ACC112 (cell line): ENCODE measurements around the gene MAVS.

Experiments
- H2AFZ ChIP-seq: fragments of 200-600 bp; sonication (generic); one replicate; pipeline ENCODE4 v1.6.0; 2017; ENCODE audit warnings: antibody characterized with exemption, low read length; ENCODE audit not compliant: unreplicated experiment
- H3K27ac ChIP-seq: fragments of 200-600 bp; sonication (generic); 2 replicates; pipeline ENCODE4 v1.5.1; 2014; ENCODE audit warnings: low read depth, mild to moderate bottlenecking, antibody characterized with exemption, low read length, moderate library complexity
- H3K27me3 ChIP-seq: fragments of 200-600 bp; sonication (generic); 2 replicates; pipeline ENCODE4 v1.6.1; 2014; ENCODE audit warnings: mild to moderate bottlenecking, antibody characterized with exemption, low read length, moderate library complexity, mixed read lengths; ENCODE audit not compliant: insufficient read depth
- H3K36me3 ChIP-seq: fragments of 200-600 bp; sonication (generic); 2 replicates; pipeline ENCODE4 v1.6.1; 2016; ENCODE audit warnings: mild to moderate bottlenecking, antibody characterized with exemption, low read length, moderate library complexity, mixed read lengths; ENCODE audit not compliant: insufficient read depth
- H3K4me1 ChIP-seq: fragments of 200-600 bp; sonication (generic); one replicate; pipeline ENCODE4 v1.6.1; 2016; ENCODE audit warnings: low read length, mixed read lengths; ENCODE audit not compliant: insufficient read depth, unreplicated experiment, control insufficient read depth
- H3K4me3 ChIP-seq: fragments of 200-600 bp; sonication (generic); 2 replicates; pipeline ENCODE4 v1.5.1; 2014; ENCODE audit warnings: mild to moderate bottlenecking, low read depth, low read length
- H3K79me2 ChIP-seq: fragments of 200-600 bp; sonication (generic); one replicate; pipeline ENCODE4 v1.6.0; 2016; ENCODE audit warnings: low read length; ENCODE audit not compliant: control insufficient read depth, unreplicated experiment, insufficient read depth

The MAVS gene

DNA sequence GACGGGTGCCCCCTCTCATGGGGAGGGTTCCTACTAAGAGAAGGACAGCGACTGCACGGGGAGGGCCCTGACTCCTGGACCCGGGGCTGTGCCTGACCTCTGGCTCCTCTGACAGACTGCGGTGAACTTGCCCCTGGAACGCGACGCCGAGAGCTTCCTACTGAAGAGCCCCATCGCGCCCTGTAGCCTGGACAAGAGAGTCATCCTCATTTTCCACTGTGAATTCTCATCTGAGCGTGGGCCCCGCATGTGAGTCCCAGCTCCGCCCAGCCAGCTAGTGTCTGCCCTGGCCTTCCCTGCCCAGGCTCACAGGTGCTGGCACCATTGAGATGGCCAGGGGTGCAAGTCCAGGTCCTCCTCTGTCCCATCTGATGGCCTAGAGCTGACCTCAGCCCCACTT lies 43.3 kb upstream of the MAVS start:
- peaks cover 51% of the 10 kb centered on the region for H3K36me3 ChIP-seq
- H2AFZ ChIP-seq, result no peak overlapping the region
- H3K4me3 ChIP-seq, result no peak overlapping the region
- no peaks in the 10 kb centered on the region for H3K27me3 ChIP-seq
- H3K4me1 ChIP-seq, result peaks cover 57% of the 10 kb centered on the region
- H3K27ac ChIP-seq, result no peak overlapping the region
- peaks cover 35% of the 10 kb centered on the region for H3K79me2 ChIP-seq

DNA sequence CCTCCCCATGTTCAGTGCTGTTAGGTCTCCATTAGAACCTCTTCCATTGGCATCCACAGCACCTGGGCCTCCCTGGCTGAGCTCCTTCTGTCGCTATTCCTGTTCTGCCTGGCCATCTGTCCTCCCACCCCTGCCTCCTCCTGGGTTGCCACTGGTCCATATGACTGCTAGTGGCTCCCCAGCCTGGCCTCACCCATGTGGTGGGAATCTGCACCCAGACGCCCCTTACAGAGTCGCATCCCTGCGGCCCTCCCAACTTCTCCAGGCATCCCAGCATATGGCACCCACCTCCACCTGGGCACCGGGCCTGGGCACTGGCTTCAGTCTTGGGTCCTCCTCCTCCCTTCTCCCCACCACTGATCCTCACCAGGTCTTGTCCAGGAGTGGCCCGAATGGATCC lies 42.8 kb upstream of the MAVS start:
- H3K27me3 ChIP-seq, result no peaks in the 10 kb centered on the region
- H2AFZ ChIP-seq, result no peak overlapping the region
- H3K36me3 ChIP-seq, result peaks cover 46% of the 10 kb centered on the region
- H3K27ac ChIP-seq, result peak overlapping the region; percentile 97
- peaks cover 29% of the 10 kb centered on the region for H3K79me2 ChIP-seq
- peaks cover 55% of the 10 kb centered on the region for H3K4me1 ChIP-seq
- no peak overlapping the region for H3K4me3 ChIP-seq

DNA sequence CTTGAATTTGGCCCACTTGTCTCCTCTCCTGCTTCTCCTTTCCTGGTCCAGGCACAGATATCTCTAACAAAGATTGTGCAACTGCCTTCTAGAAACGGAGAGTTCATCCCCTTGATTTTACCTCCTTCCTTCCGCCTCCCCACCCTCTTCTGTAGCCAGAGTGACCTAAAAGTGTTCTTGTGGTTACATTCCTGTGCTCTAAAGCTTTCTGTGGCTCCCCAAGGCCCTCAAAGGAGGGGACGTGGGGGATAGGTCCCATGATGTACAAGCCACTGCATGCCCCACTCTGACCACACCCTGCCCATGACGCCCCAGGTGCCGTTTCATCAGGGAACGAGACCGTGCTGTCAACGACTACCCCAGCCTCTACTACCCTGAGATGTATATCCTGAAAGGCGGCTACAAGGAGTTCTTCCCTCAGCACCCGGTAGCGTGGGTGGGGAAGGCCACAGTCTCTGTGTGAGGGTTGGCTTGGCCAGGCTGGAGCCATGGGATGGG lies 42.3 kb upstream of the MAVS start:
- no peaks in the 10 kb centered on the region for H3K27me3 ChIP-seq
- H3K4me3 ChIP-seq, result no peak overlapping the region
- H3K79me2 ChIP-seq, result peaks cover 25% of the 10 kb centered on the region
- no peak overlapping the region for H2AFZ ChIP-seq
- peaks cover 50% of the 10 kb centered on the region for H3K4me1 ChIP-seq
- peaks cover 41% of the 10 kb centered on the region for H3K36me3 ChIP-seq
- peak overlapping the region; percentile 97 for H3K27ac ChIP-seq

DNA sequence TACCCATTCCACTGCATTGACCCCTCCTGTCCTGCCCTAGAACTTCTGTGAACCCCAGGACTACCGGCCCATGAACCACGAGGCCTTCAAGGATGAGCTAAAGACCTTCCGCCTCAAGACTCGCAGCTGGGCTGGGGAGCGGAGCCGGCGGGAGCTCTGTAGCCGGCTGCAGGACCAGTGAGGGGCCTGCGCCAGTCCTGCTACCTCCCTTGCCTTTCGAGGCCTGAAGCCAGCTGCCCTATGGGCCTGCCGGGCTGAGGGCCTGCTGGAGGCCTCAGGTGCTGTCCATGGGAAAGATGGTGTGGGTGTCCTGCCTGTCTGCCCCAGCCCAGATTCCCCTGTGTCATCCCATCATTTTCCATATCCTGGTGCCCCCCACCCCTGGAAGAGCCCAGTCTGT lies 41.9 kb upstream of the MAVS start:
- peak overlapping the region; percentile 97 for H3K27ac ChIP-seq
- peaks cover 47% of the 10 kb centered on the region for H3K4me1 ChIP-seq
- no peaks in the 10 kb centered on the region for H3K27me3 ChIP-seq
- no peak overlapping the region for H2AFZ ChIP-seq
- H3K79me2 ChIP-seq, result peaks cover 20% of the 10 kb centered on the region
- peaks cover 41% of the 10 kb centered on the region for H3K36me3 ChIP-seq
- H3K4me3 ChIP-seq, result no peak overlapping the region

DNA sequence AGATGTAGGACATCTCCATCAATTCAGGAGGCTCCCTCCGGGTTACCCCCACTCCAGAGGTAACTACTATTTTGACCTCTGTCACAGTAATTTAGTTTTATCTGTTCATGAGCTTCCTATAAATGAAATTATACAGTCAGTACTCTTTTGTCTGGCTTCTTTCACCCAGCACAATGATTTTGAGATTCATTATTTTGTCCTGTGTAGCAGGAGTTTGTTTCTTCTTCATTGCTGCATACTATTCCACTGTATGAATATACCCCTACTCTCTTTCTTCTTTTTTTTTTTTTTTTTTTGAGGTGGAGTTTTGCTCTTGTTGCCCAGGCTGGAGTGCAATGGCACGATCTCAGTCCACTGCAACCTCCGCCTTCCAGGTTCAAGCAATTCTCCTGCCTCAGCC lies 38.1 kb upstream of the MAVS start:
- H3K27ac ChIP-seq, result peak overlapping the region; percentile 97
- H3K4me3 ChIP-seq, result no peak overlapping the region
- H3K36me3 ChIP-seq, result peaks cover 11% of the 10 kb centered on the region
- H3K4me1 ChIP-seq, result peaks cover 77% of the 10 kb centered on the region
- no peaks in the 10 kb centered on the region for H3K27me3 ChIP-seq
- H3K79me2 ChIP-seq, result peaks cover 8% of the 10 kb centered on the region
- no peak overlapping the region for H2AFZ ChIP-seq

DNA sequence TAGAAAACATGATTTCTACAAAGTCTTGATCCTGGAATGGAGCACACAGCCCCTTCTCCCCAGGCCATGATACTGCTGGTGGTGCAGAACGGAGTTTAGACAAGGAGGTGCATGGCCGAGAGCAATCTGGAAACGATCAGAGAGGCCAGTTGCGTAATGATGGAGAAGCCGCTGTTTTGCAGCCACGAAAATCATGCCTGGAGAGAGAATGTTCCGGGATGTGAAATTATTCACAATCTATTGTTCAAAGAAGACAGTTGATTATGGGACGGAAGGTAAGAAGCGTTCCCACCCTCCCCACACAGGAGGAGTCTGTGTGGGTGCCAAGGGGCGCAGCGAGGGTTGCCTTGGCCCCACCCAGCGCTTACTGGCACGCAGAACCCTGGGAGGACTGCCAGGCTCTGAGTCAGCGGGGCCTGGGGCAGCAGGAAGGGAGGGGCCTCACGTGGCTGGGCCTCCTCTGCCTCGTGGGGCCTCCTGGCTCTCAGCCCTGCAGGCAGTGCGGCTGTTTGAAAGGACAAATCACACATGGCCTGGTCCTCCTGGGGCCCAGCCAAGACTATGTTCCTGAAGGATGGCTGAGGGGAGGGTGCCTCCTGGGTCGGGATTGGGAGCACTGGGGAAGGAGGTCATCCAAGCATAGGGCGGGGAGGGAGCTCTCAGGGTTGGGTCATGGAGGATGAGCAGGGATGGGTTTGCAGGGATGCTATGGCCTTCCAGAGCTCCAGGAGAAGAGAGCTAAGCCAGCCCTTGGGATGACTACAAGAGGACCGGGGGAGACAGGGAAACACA lies 35.0 kb upstream of the MAVS start:
- peaks cover 52% of the 10 kb centered on the region for H3K4me1 ChIP-seq
- peaks cover 8% of the 10 kb centered on the region for H3K79me2 ChIP-seq
- no peak overlapping the region for H2AFZ ChIP-seq
- H3K4me3 ChIP-seq, result peak overlapping the region; percentile 77
- H3K27ac ChIP-seq, result peak overlapping the region; percentile 99
- no peaks in the 10 kb centered on the region for H3K27me3 ChIP-seq
- no peaks in the 10 kb centered on the region for H3K36me3 ChIP-seq

DNA sequence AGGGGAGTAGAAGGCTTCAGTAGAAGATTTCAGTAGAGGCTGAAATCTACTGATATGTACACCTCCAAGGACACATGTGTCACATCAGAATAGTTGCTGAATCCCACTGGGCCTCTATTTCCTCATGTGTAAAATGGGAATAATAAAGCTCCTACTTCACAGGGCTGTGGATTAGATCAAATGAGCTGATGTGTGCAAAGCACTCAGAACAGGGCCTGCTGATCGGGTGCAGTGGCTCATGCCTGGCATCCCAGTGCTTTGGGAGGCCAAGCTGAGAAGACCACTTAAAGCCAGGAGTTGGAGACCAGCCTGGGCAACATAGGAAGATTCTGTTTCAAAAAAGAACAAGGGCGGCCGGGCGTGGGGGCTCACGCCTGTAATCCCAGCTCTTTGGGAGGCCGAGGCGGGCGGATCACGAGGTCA lies 34.4 kb upstream of the MAVS start:
- no peaks in the 10 kb centered on the region for H3K36me3 ChIP-seq
- peaks cover 46% of the 10 kb centered on the region for H3K4me1 ChIP-seq
- H3K27me3 ChIP-seq, result no peaks in the 10 kb centered on the region
- no peak overlapping the region for H2AFZ ChIP-seq
- H3K27ac ChIP-seq, result peak overlapping the region; percentile 99
- H3K4me3 ChIP-seq, result peak overlapping the region; percentile 8; the same call in 1 of the 2 replicates
- peaks cover 8% of the 10 kb centered on the region for H3K79me2 ChIP-seq

DNA sequence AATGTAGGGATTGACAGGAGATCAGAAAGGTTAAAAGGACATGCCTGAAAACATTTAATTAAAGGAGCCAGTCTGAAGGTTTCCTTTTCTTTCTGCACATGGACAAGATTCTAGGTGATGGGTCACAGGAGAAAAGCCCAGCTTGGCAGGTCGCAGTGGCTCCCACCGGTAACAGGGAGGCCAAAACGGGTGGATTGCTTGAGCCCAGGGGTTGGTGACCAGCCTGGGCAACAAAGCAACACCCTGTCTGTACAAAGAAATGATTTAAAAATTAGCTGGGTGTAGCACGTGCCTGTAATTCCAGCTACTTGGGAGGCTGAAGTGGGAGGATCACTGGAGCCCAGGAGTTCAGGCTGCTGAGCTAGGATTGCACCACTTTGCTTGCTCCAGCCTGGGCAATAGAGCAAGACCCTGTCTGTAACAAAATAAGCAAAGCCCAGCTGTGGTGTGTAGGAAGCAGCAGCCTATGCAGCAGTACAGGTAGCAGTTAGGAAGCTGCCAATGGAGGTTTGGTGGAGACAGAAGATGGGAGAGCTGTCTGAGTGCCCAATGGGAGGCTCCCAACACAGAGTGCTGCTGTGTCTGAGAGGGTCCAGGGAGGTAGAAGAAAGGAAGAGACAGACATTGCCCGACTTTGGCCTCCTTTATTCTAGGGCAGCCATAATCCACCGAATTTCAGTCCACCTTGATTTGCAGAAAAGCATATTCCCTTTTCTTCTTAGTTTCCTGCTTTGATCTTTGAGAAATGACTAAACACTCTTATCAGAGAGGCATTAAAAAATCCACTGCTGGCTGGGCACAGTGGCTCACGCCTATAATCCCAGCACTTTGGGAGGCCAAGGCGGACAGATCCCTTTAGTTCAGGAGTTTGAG lies 33.4 kb upstream of the MAVS start:
- Histone ChIP-seq H3K4me1 (peaks cover 39% of the 10 kb centered on the region), H3K79me2 (peaks cover 8% of the 10 kb centered on the region), H3K36me3 (no peaks in the 10 kb centered on the region), H3K27me3 (no peaks in the 10 kb centered on the region), H3K4me3 (no peak overlapping the region), H2AFZ (no peak overlapping the region), H3K27ac (peak overlapping the region; percentile 19)

DNA sequence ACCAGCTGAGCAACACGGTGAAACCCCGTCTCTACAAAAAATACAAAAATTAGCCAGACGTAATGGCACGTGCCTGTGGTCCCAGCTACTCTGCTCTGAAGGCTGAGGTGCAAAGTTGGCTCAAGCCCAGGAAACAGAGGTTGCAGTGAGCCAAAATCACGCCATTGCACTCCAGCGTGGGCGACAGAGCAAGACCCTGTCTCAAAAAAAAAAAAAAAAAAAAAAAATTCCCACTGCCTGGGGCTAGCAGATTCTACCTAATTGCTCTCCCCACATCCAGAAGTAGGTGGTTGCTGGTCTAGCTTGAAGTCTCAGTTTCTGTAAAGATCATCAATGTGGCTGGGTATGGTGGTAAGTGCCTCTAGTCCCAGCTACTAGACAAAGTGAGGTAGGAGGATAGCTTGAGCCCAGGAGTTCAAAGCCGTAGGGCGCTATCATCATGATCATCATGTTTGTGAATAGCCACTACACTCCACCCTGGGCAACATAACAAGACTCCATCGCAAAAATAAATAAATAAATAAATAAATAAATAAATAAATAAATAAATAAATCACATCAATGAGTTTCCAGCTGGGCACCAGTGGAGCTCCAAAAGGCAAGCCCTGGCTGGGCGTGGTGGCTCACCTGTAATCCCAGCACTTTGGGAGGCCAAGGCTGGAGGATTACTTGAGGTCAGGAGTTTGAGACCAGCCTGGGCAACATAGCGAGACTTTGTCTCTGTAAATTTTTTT lies 32.6 kb upstream of the MAVS start:
- Histone ChIP-seq H3K27me3 (no peaks in the 10 kb centered on the region), H3K4me3 (no peak overlapping the region), H3K36me3 (no peaks in the 10 kb centered on the region), H3K27ac (no peak overlapping the region), H2AFZ (no peak overlapping the region), H3K4me1 (peaks cover 41% of the 10 kb centered on the region), H3K79me2 (peaks cover 8% of the 10 kb centered on the region)

DNA sequence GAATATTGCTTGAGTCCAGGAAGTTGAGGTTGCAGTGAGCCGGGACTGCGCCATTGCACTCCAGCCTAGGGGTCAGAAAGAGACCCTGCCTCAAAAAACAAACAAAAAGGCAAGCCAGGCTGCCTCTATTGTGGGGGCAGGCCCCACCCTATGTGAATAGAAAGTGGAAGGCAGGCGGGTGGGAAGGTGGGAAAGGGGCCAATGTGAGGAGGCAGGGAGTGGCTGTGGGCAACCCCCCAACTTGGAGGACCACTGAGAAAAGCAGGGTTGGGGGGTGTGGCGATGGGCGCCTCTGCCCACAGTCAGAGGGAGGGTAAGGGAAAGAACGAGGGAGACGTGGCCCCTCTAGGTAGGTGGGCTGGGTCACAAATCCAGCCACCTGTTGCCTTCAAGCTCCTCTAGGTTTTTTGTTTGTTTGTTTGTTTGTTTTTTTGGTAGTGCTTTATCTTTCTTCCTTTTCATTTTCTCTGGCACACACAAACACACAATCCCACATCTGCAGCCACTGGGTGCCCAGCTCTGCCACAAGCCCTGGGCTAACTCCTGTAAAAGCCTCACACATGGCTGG lies 31.6 kb upstream of the MAVS start:
- H3K36me3 ChIP-seq, result no peaks in the 10 kb centered on the region
- peaks cover 7% of the 10 kb centered on the region for H3K79me2 ChIP-seq
- no peak overlapping the region for H2AFZ ChIP-seq
- H3K27ac ChIP-seq, result no peak overlapping the region
- no peak overlapping the region for H3K4me3 ChIP-seq
- peaks cover 45% of the 10 kb centered on the region for H3K4me1 ChIP-seq
- H3K27me3 ChIP-seq, result no peaks in the 10 kb centered on the region
